Measurements from ENCODE around the gene ADSS2. TPM values are rescaled to one million over a fixed set of nuclear protein-coding genes. Genes with fewer than 3 reads are reported as not detected.
A peak's percentile ranks its signal among the peaks of the same experiment; 100 is the strongest.

Gene ADSS2
- total RNA-seq, 4 donors from 2014 or later, result 13.7 to 47.0 (median 27.3) TPM

DNA sequence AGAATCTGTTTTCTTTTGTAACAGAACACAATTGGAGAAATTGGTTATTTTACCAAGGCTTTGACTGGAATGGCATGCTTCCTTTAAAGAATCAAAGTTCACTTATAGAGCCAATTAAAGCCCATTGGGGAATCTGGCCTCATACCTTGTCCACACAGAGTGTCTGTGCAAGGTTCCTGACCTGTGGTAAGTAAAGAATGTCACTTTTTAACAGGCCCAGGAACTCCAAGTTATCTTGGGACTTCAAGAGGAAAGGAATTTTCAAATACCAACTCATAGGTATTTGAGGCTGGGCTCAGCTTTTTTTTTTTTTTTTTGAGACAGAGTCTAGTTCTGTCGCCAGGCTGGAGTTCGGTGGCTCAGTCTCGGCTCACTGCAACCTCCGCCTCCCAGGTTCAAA, 7.1 kb upstream of the ADSS2 start:
- 99% methylated on average over 4 of the region's 4 CpGs; no CpG with 5 or more reads in 1 of the 2 donors for WGBS, 2 donors (ENCODE audit: low coverage in 1 of 2)
- intact Hi-C loops (cut with DNase I; ENCODE audit: low total_unique reads), result loop anchor here (10.0 kb wide), 1 partner anchor 186 kb away; no protein-coding TSS in a partner anchor

DNA sequence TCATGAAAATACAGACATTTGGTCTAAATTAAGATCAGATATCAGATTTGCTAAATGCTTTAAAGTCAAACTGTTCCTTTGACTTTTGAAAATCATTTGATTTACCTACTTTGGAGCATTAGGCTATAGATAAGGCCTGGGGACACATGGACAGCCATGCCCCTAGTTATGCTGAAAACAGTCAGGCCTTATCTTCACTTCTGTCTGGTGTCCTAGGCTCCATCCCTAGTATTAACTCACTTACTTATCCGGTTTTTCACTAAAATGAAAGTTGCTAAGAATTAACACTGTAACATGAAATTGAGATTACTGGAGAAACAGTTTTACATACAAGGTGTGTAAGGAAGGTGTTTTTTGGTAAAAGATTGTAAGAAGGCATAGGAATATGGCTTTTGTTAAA, 4.9 kb upstream of the ADSS2 start:
- DNase-seq, result no peak
- TF ChIP-seq, protein P1, sequence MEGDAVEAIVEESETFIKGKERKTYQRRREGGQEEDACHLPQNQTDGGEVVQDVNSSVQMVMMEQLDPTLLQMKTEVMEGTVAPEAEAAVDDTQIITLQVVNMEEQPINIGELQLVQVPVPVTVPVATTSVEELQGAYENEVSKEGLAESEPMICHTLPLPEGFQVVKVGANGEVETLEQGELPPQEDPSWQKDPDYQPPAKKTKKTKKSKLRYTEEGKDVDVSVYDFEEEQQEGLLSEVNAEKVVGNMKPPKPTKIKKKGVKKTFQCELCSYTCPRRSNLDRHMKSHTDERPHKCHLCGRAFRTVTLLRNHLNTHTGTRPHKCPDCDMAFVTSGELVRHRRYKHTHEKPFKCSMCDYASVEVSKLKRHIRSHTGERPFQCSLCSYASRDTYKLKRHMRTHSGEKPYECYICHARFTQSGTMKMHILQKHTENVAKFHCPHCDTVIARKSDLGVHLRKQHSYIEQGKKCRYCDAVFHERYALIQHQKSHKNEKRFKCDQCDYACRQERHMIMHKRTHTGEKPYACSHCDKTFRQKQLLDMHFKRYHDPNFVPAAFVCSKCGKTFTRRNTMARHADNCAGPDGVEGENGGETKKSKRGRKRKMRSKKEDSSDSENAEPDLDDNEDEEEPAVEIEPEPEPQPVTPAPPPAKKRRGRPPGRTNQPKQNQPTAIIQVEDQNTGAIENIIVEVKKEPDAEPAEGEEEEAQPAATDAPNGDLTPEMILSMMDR (IDR thresholded peaks at IDR 0.05), result no peak
- TF ChIP-seq EP300 (IDR thresholded peaks at IDR 0.05; ENCODE audit: low read depth), result no peak
- no peak for TF ChIP-seq POLR2AphosphoS5 (IDR thresholded peaks at IDR 0.05)
- no peak for TF ChIP-seq POLR2A (IDR thresholded peaks at IDR 0.05)
- Histone ChIP-seq H3K4me1 (peaks cover 0 to 15% (median 6%) of the 10 kb centered on the region in 4 donors), H3K27ac (no peak overlapping the region), H3K9me3 (no peaks in the 10 kb centered on the region), H3K36me3 (no peaks in the 10 kb centered on the region), H3K27me3 (no peaks in the 10 kb centered on the region), H3K4me3 (no peak overlapping the region)
- in situ Hi-C loops (cut with MboI; ENCODE audit: low pct_ligation_motif_present in 1 of 4, low pct_unique_long_range_greater_than_20kb in 1 of 4, low sequenced_read_pairs in 3 of 4) (loop anchor here in 3 of 4 donors (10.0 to 25.0 kb wide), 3 partner anchors 142 to 394 kb away; partner anchors contain the start of genes DESI2 (in 1 of the 3) and ZBTB18 (in 1 of the 3)), intact Hi-C loops (cut with DNase I; ENCODE audit: low total_unique reads) (loop anchor here (10.0 kb wide), 1 partner anchor 188 kb away; no protein-coding TSS in a partner anchor)
- WGBS, 2 donors (ENCODE audit: low coverage in 1 of 2), result 88 to 94% methylated on average over 1 of the region's 1 CpG

More for the DNA sequence above, 7.1 kb upstream of the ADSS2 start:
- no peaks in the 10 kb centered on the region for H3K27me3 ChIP-seq
- in situ Hi-C loops (cut with MboI; ENCODE audit: low pct_ligation_motif_present in 1 of 4, low pct_unique_long_range_greater_than_20kb in 1 of 4, low sequenced_read_pairs in 3 of 4), result loop anchor here in 3 of 4 donors (10.0 to 25.0 kb wide), 3 partner anchors 144 to 396 kb away; partner anchors contain the start of genes DESI2 (in 1 of the 3) and ZBTB18 (in 1 of the 3)
- H3K27ac ChIP-seq, result no peak overlapping the region
- no peaks in the 10 kb centered on the region for H3K36me3 ChIP-seq
- no peak for TF ChIP-seq POLR2A (IDR thresholded peaks at IDR 0.05)
- TF ChIP-seq EP300 (IDR thresholded peaks at IDR 0.05; ENCODE audit: low read depth), result no peak
- TF ChIP-seq, protein P1 (IDR thresholded peaks at IDR 0.05), result no peak
- no peak for TF ChIP-seq POLR2AphosphoS5 (IDR thresholded peaks at IDR 0.05)
- no peak for DNase-seq
- no peak overlapping the region for H3K4me3 ChIP-seq
- H3K4me1 ChIP-seq, result peaks cover 0 to 14% (median 6%) of the 10 kb centered on the region in 4 donors
- no peaks in the 10 kb centered on the region for H3K9me3 ChIP-seq

DNA sequence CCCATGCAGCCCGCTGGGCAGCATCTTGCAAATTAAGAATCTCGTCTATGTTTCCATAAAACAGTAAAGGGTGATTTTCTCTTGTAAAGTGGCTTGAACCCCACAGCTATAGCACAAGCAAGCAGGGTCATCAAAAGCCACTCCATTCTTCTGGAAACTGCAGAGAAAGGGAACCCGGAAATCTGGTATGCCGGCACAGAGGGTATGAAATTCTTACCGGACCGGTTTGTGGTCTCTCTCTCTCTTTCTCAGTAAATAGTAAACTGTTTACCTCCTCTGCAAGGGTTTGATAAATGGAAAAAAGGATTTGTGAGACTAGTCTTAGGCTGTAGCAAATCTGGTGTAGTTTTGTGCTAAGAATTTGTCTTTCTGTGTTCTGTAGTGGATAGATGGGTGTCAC, 2.7 kb upstream of the ADSS2 start:
- Histone ChIP-seq H3K4me3 (no peak overlapping the region), H3K9me3 (no peaks in the 10 kb centered on the region), H3K36me3 (no peaks in the 10 kb centered on the region), H3K27ac (no peak overlapping the region), H3K4me1 (peaks cover 7 to 17% (median 12%) of the 10 kb centered on the region in 4 donors), H3K27me3 (no peaks in the 10 kb centered on the region)
- intact Hi-C loops (cut with DNase I; ENCODE audit: low total_unique reads), result loop anchor here (5.0 to 10.0 kb wide), 2 partner anchors 190 to 408 kb away; partner anchors contain the start of gene HNRNPU
- DNase-seq, result no peak
- in situ Hi-C loops (cut with MboI; ENCODE audit: low pct_ligation_motif_present in 1 of 4, low pct_unique_long_range_greater_than_20kb in 1 of 4, low sequenced_read_pairs in 3 of 4), result loop anchor here in 3 of 4 donors (10.0 to 25.0 kb wide), 3 partner anchors 140 to 392 kb away; partner anchors contain the start of genes DESI2 (in 1 of the 3) and ZBTB18 (in 1 of the 3)
- 52 to 76% methylated on average over 4 to 6 of the region's 6 CpGs for WGBS, 2 donors (ENCODE audit: low coverage in 1 of 2)
- TF ChIP-seq POLR2A (IDR thresholded peaks at IDR 0.05) (no peak), EP300 (IDR thresholded peaks at IDR 0.05; ENCODE audit: low read depth) (no peak), POLR2AphosphoS5 (IDR thresholded peaks at IDR 0.05) (no peak)
- TF ChIP-seq, protein P1 (IDR thresholded peaks at IDR 0.05), result no peak

DNA sequence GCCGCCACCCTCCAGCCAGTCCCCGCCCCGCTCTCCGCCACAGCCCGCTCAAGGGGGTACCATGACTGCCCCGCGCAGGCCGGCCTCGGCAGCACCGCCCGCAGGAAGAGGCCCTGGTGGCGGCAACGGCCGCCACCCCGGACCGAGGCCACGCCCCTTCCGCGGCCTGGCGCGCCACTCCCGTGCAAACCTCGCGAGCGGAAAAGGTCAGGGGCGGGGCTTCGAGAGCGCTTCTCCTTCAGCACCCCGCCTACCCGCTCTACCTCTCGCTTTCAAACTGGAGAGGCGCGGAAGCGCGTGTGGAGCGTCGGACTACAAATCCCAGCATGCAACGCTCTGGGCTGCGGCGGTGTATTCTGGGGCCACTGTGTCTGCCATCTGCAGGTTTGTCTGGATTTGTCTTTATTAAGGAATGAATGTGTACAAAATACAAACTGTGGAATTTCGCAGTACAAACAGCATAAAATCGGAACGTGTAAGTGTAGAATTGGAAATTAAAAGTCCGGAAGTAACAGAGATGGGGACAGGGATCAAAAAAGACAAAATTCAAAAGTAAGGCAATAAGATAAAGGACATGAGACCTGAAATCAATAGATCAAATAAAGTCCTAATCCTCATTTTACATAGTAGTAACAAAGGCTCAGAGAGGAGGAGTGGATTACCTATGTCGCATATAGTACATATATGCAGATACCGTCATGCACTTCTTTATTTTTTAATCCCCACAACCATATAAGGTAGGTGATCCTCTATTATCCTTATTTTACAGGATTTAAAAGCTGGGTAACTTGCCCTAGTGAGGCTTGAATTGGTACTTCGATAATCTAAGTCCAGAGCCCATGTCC, 464 bp upstream of the ADSS2 start:
- DNase-seq, result peak; percentile 100
- Histone ChIP-seq H3K36me3 (no peaks in the 10 kb centered on the region), H3K27ac (peak overlapping the region; percentile 96 to 99 (median 98)), H3K4me3 (peak overlapping the region in 3 of 4 donors; percentile 81 to 94 (median 86)), H3K27me3 (no peaks in the 10 kb centered on the region), H3K9me3 (no peaks in the 10 kb centered on the region), H3K4me1 (peaks cover 7 to 39% (median 21%) of the 10 kb centered on the region in 4 donors)
- intact Hi-C loops (cut with DNase I; ENCODE audit: low total_unique reads) (loop anchor here (5.0 to 10.0 kb wide), 2 partner anchors 193 to 410 kb away; partner anchors contain the start of gene HNRNPU), in situ Hi-C loops (cut with MboI; ENCODE audit: low pct_ligation_motif_present in 1 of 4, low pct_unique_long_range_greater_than_20kb in 1 of 4, low sequenced_read_pairs in 3 of 4) (loop anchor here in 3 of 4 donors (10.0 to 25.0 kb wide), 3 partner anchors 137 to 390 kb away; partner anchors contain the start of genes DESI2 (in 1 of the 3) and ZBTB18 (in 1 of the 3))
- 6 to 35% methylated on average over 7 to 43 of the region's 47 CpGs for WGBS, 2 donors (ENCODE audit: low coverage in 1 of 2)
- no peak for TF ChIP-seq EP300 (IDR thresholded peaks at IDR 0.05; ENCODE audit: low read depth)
- TF ChIP-seq, protein P1 (IDR thresholded peaks at IDR 0.05), result peak; percentile 23 to 62 (median 45)

Data from transverse colon (tissue), 4 donors.